HepG2 (cell line): ENCODE measurements around the gene ADARB2. TPM values are rescaled to one million over a fixed set of nuclear protein-coding genes. Genes with fewer than 3 reads are reported as not detected.

ENCODE experiments used
- ATAC-seq: fragments of 200-7000 bp; cut with Tn5 transposase; 3 replicates; pipeline ENCODE4 v1.9.1; 2020; ENCODE audit warnings: mild to moderate bottlenecking, moderate library complexity
- BruUV-seq: library from RNA; stranded (reverse); fragments of 400-500 nt; replicated peaks from 2 replicates; lab custom pipeline; 2021; lab: Mats Ljungman, UMichigan
- CTCF ChIA-PET: fragments of 300-600 bp; formaldehyde crosslinking; extraction: SDS; loops from one replicate; lab custom pipeline; 2021; ENCODE audit warnings: low total read pairs, inconsistent platforms, low intra/inter-chr PET ratio; lab: Yijun Ruan, JAX
- POLR2A ChIA-PET: fragments of 350-600 bp; sonication (Branson Sonifier 250); formaldehyde crosslinking; loops from one replicate; lab custom pipeline; 2020; ENCODE audit warnings: antibody characterized with exemption, inconsistent platforms; lab: Yijun Ruan, JAX
- DNase-seq: peaks from one replicate; pipeline ENCODE4 v3.0.0-alpha.2; 2015; ENCODE audit warnings: low spot score
- FAIRE-seq: peaks from 3 replicates; lab custom pipeline; 2011; peaks lifted over from hg19 to GRCh38; lab: Jason Lieb, UNC
- H2AFZ ChIP-seq: one replicate; pipeline ENCODE4 v1.6.1; 2011; ENCODE audit warnings: low read length, inconsistent platforms
- H3K27ac ChIP-seq: fragments of 300-600 bp; 3 replicates; pipeline ENCODE4 v1.8.0; 2011; ENCODE audit warnings: mixed run types, mild to moderate bottlenecking, mixed read lengths, low read length, inconsistent platforms; ENCODE audit not compliant: insufficient read depth; ENCODE audit errors: extremely low read length
- H3K27me3 ChIP-seq, 2 experiments: fragments of 200-600 bp in 1 of 2; 2 replicates in 1 of 2; 3 replicates in 1 of 2; pipeline versions ENCODE4 v1.6.0 to v1.8.0; 2011; ENCODE audit warnings: low read length in 2 of 2, mild to moderate bottlenecking in 2 of 2, moderate library complexity in 2 of 2, inconsistent platforms in 1 of 2; ENCODE audit not compliant: insufficient read depth in 2 of 2, control insufficient read depth in 1 of 2
- H3K36me3 ChIP-seq, 2 experiments: fragments of 200-600 bp in 1 of 2; replicated peaks in 1 of 2; 2 replicates in 1 of 2; 3 replicates in 1 of 2; pipeline versions ENCODE4 v1.5.1 to v1.8.0; 2011; ENCODE audit warnings: low read length in 2 of 2, inconsistent platforms in 1 of 2; ENCODE audit not compliant: insufficient read depth in 2 of 2, control insufficient read depth in 1 of 2
- H3K4me1 ChIP-seq: 2 replicates; pipeline ENCODE4 v1.5.1; 2012; ENCODE audit warnings: low read length, inconsistent platforms; ENCODE audit not compliant: insufficient read depth
- H3K4me2 ChIP-seq: 2 replicates; pipeline ENCODE4 v1.6.0; 2011; ENCODE audit warnings: low read depth, low read length, inconsistent platforms
- H3K4me3 ChIP-seq, 3 experiments: fragments of 200-600 bp in 1 of 3; sonication (generic), shearing (Covaris generic) in 1 of 3; replicated peaks in 1 of 3; 2 replicates each; pipeline ENCODE4 v1.5.1; 2011 to 2016; ENCODE audit warnings: low read length in 3 of 3, inconsistent platforms in 2 of 3, low read depth in 2 of 3, mild to moderate bottlenecking in 2 of 3, control low read depth in 1 of 3, mixed read lengths in 1 of 3; ENCODE audit not compliant: insufficient read depth in 1 of 3
- H3K79me2 ChIP-seq: one replicate; pipeline ENCODE4 v1.6.1; 2011; ENCODE audit warnings: low read length, inconsistent platforms; ENCODE audit not compliant: insufficient read depth
- H3K9ac ChIP-seq: 2 replicates; pipeline ENCODE4 v1.6.0; 2011; ENCODE audit warnings: mild to moderate bottlenecking, low read depth, low read length, inconsistent platforms; ENCODE audit not compliant: insufficient read depth
- H3K9me3 ChIP-seq: 2 replicates; pipeline ENCODE4 v1.5.1; 2012; ENCODE audit warnings: mild to moderate bottlenecking, low read length
- H4K20me1 ChIP-seq: 2 replicates; pipeline ENCODE4 v1.6.0; 2011; ENCODE audit warnings: inconsistent platforms, mild to moderate bottlenecking, low read length, moderate library complexity; ENCODE audit not compliant: insufficient read depth
- BATF2 ChIP-seq: sonication (generic); formaldehyde crosslinking; IDR thresholded peaks from 2 replicates; pipeline ENCODE4 v1.8.0; 2022; ENCODE audit warnings: mild to moderate bottlenecking, missing genetic modification reagents, moderate library complexity
- BCLAF1 ChIP-seq: fragments of 450-650 bp; IDR thresholded peaks from 2 replicates; pipeline ENCODE4 v1.6.1; 2017; ENCODE audit warnings: mild to moderate bottlenecking
- BRD4 ChIP-seq: sonication (generic); formaldehyde crosslinking; IDR thresholded peaks from 2 replicates; pipeline ENCODE4 v1.4.0; 2020; ENCODE audit warnings: missing genetic modification reagents
- DMTF1 ChIP-seq: sonication (generic); formaldehyde crosslinking; IDR thresholded peaks from 2 replicates; pipeline ENCODE4 v1.4.0; 2020; ENCODE audit warnings: mild to moderate bottlenecking, missing genetic modification reagents
- GABPA ChIP-seq, 2 experiments: IDR thresholded peaks; 2 replicates each; pipeline ENCODE4 v1.6.1; 2011 to 2016; ENCODE audit warnings: low read depth in 2 of 2, low read length in 1 of 2, missing biosample characterization in 1 of 2, missing genetic modification characterization in 1 of 2
- MLLT10 ChIP-seq: sonication (generic); formaldehyde crosslinking; IDR thresholded peaks from 2 replicates; pipeline ENCODE4 v1.4.0; 2020; ENCODE audit warnings: missing genetic modification reagents
- MTF1 ChIP-seq: sonication (generic); formaldehyde crosslinking; IDR thresholded peaks from 2 replicates; pipeline ENCODE4 v1.5.0; 2020; ENCODE audit warnings: missing genetic modification reagents
- RFX3 ChIP-seq: IDR thresholded peaks from 2 replicates; pipeline ENCODE4 v1.6.1; 2016; ENCODE audit warnings: missing biosample characterization, missing genetic modification reagents
- SALL1 ChIP-seq: sonication (generic); formaldehyde crosslinking; IDR thresholded peaks from 2 replicates; pipeline ENCODE4 v1.8.0; 2022; ENCODE audit warnings: mild to moderate bottlenecking, missing genetic modification reagents
- TARDBP ChIP-seq: sonication (generic); formaldehyde crosslinking; IDR thresholded peaks from 2 replicates; pipeline ENCODE4 v1.8.0; 2022; ENCODE audit warnings: mild to moderate bottlenecking, missing genetic modification reagents
- TIGD3 ChIP-seq: sonication (generic); formaldehyde crosslinking; IDR thresholded peaks from 2 replicates; pipeline ENCODE4 v1.5.1; 2020; ENCODE audit warnings: mild to moderate bottlenecking, missing genetic modification reagents, borderline replicate concordance
- ZEB1 ChIP-seq: IDR thresholded peaks from 2 replicates; pipeline ENCODE4 v1.6.1; 2012; ENCODE audit warnings: mild to moderate bottlenecking, low read depth, inconsistent platforms; ENCODE audit not compliant: insufficient replicate concordance
- ZNF136 ChIP-seq: sonication (generic); formaldehyde crosslinking; IDR thresholded peaks from 2 replicates; pipeline ENCODE4 v1.8.1; 2022; ENCODE audit warnings: low read depth, mild to moderate bottlenecking, moderate library complexity, missing genetic modification reagents
- ZNF253 ChIP-seq: sonication (generic); formaldehyde crosslinking; IDR thresholded peaks from 2 replicates; pipeline ENCODE4 v1.8.0; 2022; ENCODE audit warnings: mild to moderate bottlenecking, missing genetic modification reagents, borderline replicate concordance
- ZNF552 ChIP-seq: sonication (generic); formaldehyde crosslinking; IDR thresholded peaks from 2 replicates; pipeline ENCODE4 v1.9.0; 2022; ENCODE audit warnings: missing genetic modification reagents, mild to moderate bottlenecking, borderline replicate concordance
- ZNF570 ChIP-seq: sonication (generic); formaldehyde crosslinking; IDR thresholded peaks from 2 replicates; pipeline ENCODE4 v1.4.0; 2020; ENCODE audit warnings: mild to moderate bottlenecking, missing genetic modification reagents, borderline replicate concordance
- ZNF703 ChIP-seq: sonication (generic); formaldehyde crosslinking; IDR thresholded peaks from 2 replicates; pipeline ENCODE4 v1.5.1; 2020; ENCODE audit warnings: missing genetic modification reagents, mild to moderate bottlenecking, moderate library complexity, borderline replicate concordance
- WGBS: methylation state at CpG from one replicate; pipeline ENCODE4 v1.1.6; 2017; ENCODE audit warnings: low lambda C conversion rate; 5-methylcytosine and 5-hydroxymethylcytosine counted together
- in situ Hi-C: cut with HindIII; loops from 2 replicates; pipeline ENCODE4 v1.10.0; 2017; ENCODE audit warnings: low pct_unique_long_range_greater_than_20kb; ENCODE audit not compliant: extremely low pct_ligation_motif_present
- intact Hi-C: fragments of 100-400 bp; cut with micrococcal nuclease; formaldehyde crosslinking; loops from one replicate; pipeline ENCODE4 v1.10.0; 2022; ENCODE audit not compliant: unreplicated experiment
- polyA plus RNA-seq, 8 experiments: library from polyadenylated mRNA; depleted of rRNA in 3 of 8; stranded (reverse) in 7 of 8; unstranded in 1 of 8; fragments of >200 nt; fragmentation: Illumina TruSeq in 4 of 8; extraction: Trizol in 4 of 8; gene quantifications; 2 replicates each; pipeline versions ENCODE4 v1.2.1 to v1.2.3, GENCODE V29; 2011 to 2016; ENCODE audit warnings: low read depth in 4 of 8, missing spikeins in 1 of 8, mixed read lengths in 1 of 8; ENCODE audit not compliant: insufficient read depth in 1 of 8
- total RNA-seq, 5 experiments: library from RNA; depleted of rRNA; stranded (reverse); fragments of >200 nt; fragmentation: Illumina TruSeq; extraction: Trizol; gene quantifications; 2 replicates each; pipeline ENCODE4 v1.2.3, GENCODE V29; 2016; ENCODE audit warnings: low read depth in 1 of 5

The ADARB2 gene
- total and polyA plus RNA-seq, 2 of the 13 experiments (the other 11 are each of a cell fraction or from before 2014, with no cell fraction given) = not detected

- no peak for TF ChIP-seq DMTF1 (CRISPR knock-in tag)
- TF ChIP-seq ZNF253 (CRISPR knock-in tag) = no peak
- TF ChIP-seq TARDBP = no peak
- no peak for TF ChIP-seq MTF1 (CRISPR knock-in tag)
Observed at GRCh38 chr10:1257274-1257673, 480.1 kb downstream of the ADARB2 start (continued).

GRCh38 chr10:1256432-1256725 is 480.9 kb downstream of the ADARB2 start:
- H3K27me3 ChIP-seq = peaks cover 2% of the 10 kb centered on the region in 2 experiments; a peak in 2 of 5 replicates
- ChIA-PET POLR2A (no interaction called here), CTCF (no interaction called here)
- 0% methylated on average over 4 of the region's 4 CpGs for WGBS
- H3K36me3 ChIP-seq = no peaks in the 10 kb centered on the region
- H3K27ac ChIP-seq = no peak overlapping the region
- no TSS peak for BruUV-seq
- H3K4me3 ChIP-seq = no peak overlapping the region
- FAIRE-seq (no peak), ATAC-seq (no peak), DNase-seq (no peak)
- no peaks in the 10 kb centered on the region for H4K20me1 ChIP-seq
- H3K9me3 ChIP-seq = no peaks in the 10 kb centered on the region
- H3K79me2 ChIP-seq = no peaks in the 10 kb centered on the region
- no peak overlapping the region for H2AFZ ChIP-seq
- no peaks in the 10 kb centered on the region for H3K4me1 ChIP-seq
- no peak overlapping the region for H3K4me2 ChIP-seq
- intact Hi-C loops (no loop called here), in situ Hi-C loops (no loop called here)
- H3K9ac ChIP-seq = no peak overlapping the region
- TF ChIP-seq ZNF552 (CRISPR knock-in tag) (no peak), BATF2 (CRISPR knock-in tag) (no peak), ZNF570 (CRISPR knock-in tag) (no peak), TIGD3 (CRISPR knock-in tag) (no peak), GABPA (IDR thresholded peaks at IDR 0.05; ENCODE audit: low read depth, low read length) (no peak), GABPA (CRISPR knock-in tag; IDR thresholded peaks at IDR 0.05; ENCODE audit: low read depth) (no peak), ZNF136 (CRISPR knock-in tag) (no peak), BRD4 (CRISPR knock-in tag) (no peak), ZNF703 (CRISPR knock-in tag) (no peak), SALL1 (CRISPR knock-in tag) (no peak), ZEB1 (no peak), RFX3 (CRISPR knock-in tag) (no peak), BCLAF1 (no peak), MLLT10 (CRISPR knock-in tag) (no peak)
